Tibial nerve (tissue), 4 donors: ENCODE results near the gene MANBA. TPM values are rescaled to one million over a fixed set of nuclear protein-coding genes. Genes with fewer than 3 reads are reported as not detected.

Source experiments
- DNase-seq, 2 donors: peaks; one replicate each; pipeline ENCODE4 v3.0.0-alpha.2; 2019; ENCODE audit warnings: low spot score in 2 of 2
- H3K27ac ChIP-seq, 4 donors: fragments of 200-600 bp; sonication (generic) in 3 of 4; one replicate each; pipeline ENCODE4 v1.5.1; 2017 to 2019; ENCODE audit warnings: mild to moderate bottlenecking in 1 of 4
- H3K27me3 ChIP-seq, 2 donors: fragments of 200-600 bp; sonication (generic) in 1 of 2; one replicate each; pipeline versions ENCODE4 v1.5.1 to v1.6.0; 2017 to 2019
- H3K36me3 ChIP-seq, 3 donors: fragments of 200-600 bp; sonication (generic); one replicate each; pipeline ENCODE4 v1.5.1; 2018 to 2019
- H3K4me1 ChIP-seq, 4 donors: fragments of 200-600 bp; sonication (generic) in 3 of 4; one replicate each; pipeline ENCODE4 v1.5.1; 2017 to 2019
- H3K4me3 ChIP-seq, 4 donors: fragments of 200-600 bp; sonication (generic) in 3 of 4; one replicate each; pipeline ENCODE4 v1.5.1; 2017 to 2019; ENCODE audit warnings: mild to moderate bottlenecking in 1 of 4, moderate library complexity in 1 of 4
- H3K9me3 ChIP-seq, 4 donors: fragments of 200-600 bp; sonication (generic) in 3 of 4; one replicate each; pipeline ENCODE4 v1.5.1; 2017 to 2019
- CTCF ChIP-seq, 5 experiments: fragments of 200-600 bp in 3 of 5; fragments of 450-650 bp in 2 of 5; sonication (generic) in 3 of 5; IDR thresholded peaks; one replicate each; pipeline ENCODE4 v1.5.1; 2016 to 2019; ENCODE audit warnings: antibody characterized with exemption in 5 of 5, mild to moderate bottlenecking in 3 of 5, moderate library complexity in 2 of 5
- EP300 ChIP-seq, 2 donors: sonication (generic); formaldehyde crosslinking; IDR thresholded peaks; one replicate each; pipeline ENCODE4 v1.6.1; 2017; ENCODE audit warnings: antibody characterized with exemption in 2 of 2, mild to moderate bottlenecking in 1 of 2
- POLR2A ChIP-seq, 2 donors: fragments of 450-650 bp; IDR thresholded peaks; one replicate each; pipeline ENCODE4 v1.6.1; 2017; ENCODE audit warnings: antibody characterized with exemption in 2 of 2, mild to moderate bottlenecking in 2 of 2, moderate library complexity in 2 of 2
- WGBS, 2 donors: methylation state at CpG; one replicate each; pipeline ENCODE4 v1.1.5; 2018; 5-methylcytosine and 5-hydroxymethylcytosine counted together
- total RNA-seq, 4 donors: library from RNA; depleted of rRNA; stranded (reverse); fragments of >200 nt; gene quantifications; one replicate each; pipeline ENCODE4 v1.1.0, GENCODE V29; 2016

MANBA gene
- total RNA-seq, 4 donors from 2014 or later: 26.1 to 38.1 (median 31.9) TPM

DNA sequence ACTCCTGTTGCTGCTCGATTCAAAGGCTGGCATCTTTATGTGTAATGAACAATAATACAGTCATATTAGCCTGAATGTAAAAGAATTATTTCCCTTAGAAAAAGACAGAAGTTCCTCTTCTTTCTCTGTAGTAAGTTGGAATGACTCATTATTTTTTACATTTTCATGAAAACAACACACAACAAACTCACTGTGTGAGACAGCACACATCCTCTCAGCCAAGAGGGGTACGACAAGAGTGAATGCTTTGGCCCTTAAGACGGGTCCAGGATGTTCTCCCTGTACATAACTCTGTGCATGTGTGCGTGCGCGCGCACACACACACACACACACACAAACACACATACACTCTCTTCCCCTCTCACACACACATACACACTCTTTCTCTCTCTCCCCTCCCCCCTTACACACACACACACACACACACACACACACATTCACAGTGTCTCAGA is 72.8 kb downstream of the MANBA start:
- Histone ChIP-seq H3K36me3 (peaks cover 0 to 20% (median 0%) of the 10 kb centered on the region in 3 donors), H3K4me1 (no peaks in the 10 kb centered on the region), H3K27me3 (no peaks in the 10 kb centered on the region), H3K27ac (no peak overlapping the region), H3K4me3 (no peak overlapping the region), H3K9me3 (no peaks in the 10 kb centered on the region)
- WGBS, 2 donors: 80 to 81% methylated on average over 7 of the region's 7 CpGs
- no peak for DNase-seq
- no peak for TF ChIP-seq CTCF (IDR thresholded peaks at IDR 0.05)
- no peak for TF ChIP-seq EP300 (IDR thresholded peaks at IDR 0.05)
- no peak for TF ChIP-seq POLR2A (IDR thresholded peaks at IDR 0.05)

- 66 to 69% methylated on average over 4 of the region's 4 CpGs for WGBS, 2 donors
- Histone ChIP-seq H3K27ac (no peak overlapping the region), H3K27me3 (no peaks in the 10 kb centered on the region), H3K9me3 (no peaks in the 10 kb centered on the region), H3K4me1 (no peaks in the 10 kb centered on the region), H3K36me3 (peaks cover 0 to 24% (median 0%) of the 10 kb centered on the region in 3 donors), H3K4me3 (no peak overlapping the region)
- no peak for DNase-seq
- TF ChIP-seq EP300 (IDR thresholded peaks at IDR 0.05) (no peak), POLR2A (IDR thresholded peaks at IDR 0.05) (no peak), CTCF (IDR thresholded peaks at IDR 0.05) (no peak)
Observed at GRCh38 chr4:102687373-102687981, 73.3 kb downstream of the MANBA start.

- Histone ChIP-seq H3K27ac (no peak overlapping the region), H3K36me3 (peaks cover 0 to 38% (median 0%) of the 10 kb centered on the region in 3 donors)
- 81% methylated on average over 3 of the region's 3 CpGs for WGBS, 2 donors
Observed at GRCh38 chr4:102685768-102686167, 75.0 kb downstream of the MANBA start.

GRCh38 chr4:102684610-102685052 is 76.1 kb downstream of the MANBA start:
- TF ChIP-seq POLR2A (IDR thresholded peaks at IDR 0.05) (no peak), CTCF (IDR thresholded peaks at IDR 0.05) (no peak), EP300 (IDR thresholded peaks at IDR 0.05) (no peak)
- H3K27me3 ChIP-seq: no peaks in the 10 kb centered on the region
- DNase-seq: no peak
- 84 to 85% methylated on average over 4 of the region's 4 CpGs for WGBS, 2 donors
- H3K36me3 ChIP-seq: peaks cover 0 to 30% (median 0%) of the 10 kb centered on the region in 3 donors
- no peak overlapping the region for H3K27ac ChIP-seq
- no peaks in the 10 kb centered on the region for H3K9me3 ChIP-seq
- H3K4me1 ChIP-seq: no peaks in the 10 kb centered on the region
- H3K4me3 ChIP-seq: no peak overlapping the region

More at GRCh38 chr4:102685768-102686167, 75.0 kb downstream of the MANBA start:
- Histone ChIP-seq H3K9me3 (no peaks in the 10 kb centered on the region), H3K27me3 (no peaks in the 10 kb centered on the region), H3K4me3 (no peak overlapping the region), H3K4me1 (no peaks in the 10 kb centered on the region)
- no peak for TF ChIP-seq POLR2A (IDR thresholded peaks at IDR 0.05)
- no peak for TF ChIP-seq CTCF (IDR thresholded peaks at IDR 0.05)
- TF ChIP-seq EP300 (IDR thresholded peaks at IDR 0.05): no peak
- no peak for DNase-seq

DNA sequence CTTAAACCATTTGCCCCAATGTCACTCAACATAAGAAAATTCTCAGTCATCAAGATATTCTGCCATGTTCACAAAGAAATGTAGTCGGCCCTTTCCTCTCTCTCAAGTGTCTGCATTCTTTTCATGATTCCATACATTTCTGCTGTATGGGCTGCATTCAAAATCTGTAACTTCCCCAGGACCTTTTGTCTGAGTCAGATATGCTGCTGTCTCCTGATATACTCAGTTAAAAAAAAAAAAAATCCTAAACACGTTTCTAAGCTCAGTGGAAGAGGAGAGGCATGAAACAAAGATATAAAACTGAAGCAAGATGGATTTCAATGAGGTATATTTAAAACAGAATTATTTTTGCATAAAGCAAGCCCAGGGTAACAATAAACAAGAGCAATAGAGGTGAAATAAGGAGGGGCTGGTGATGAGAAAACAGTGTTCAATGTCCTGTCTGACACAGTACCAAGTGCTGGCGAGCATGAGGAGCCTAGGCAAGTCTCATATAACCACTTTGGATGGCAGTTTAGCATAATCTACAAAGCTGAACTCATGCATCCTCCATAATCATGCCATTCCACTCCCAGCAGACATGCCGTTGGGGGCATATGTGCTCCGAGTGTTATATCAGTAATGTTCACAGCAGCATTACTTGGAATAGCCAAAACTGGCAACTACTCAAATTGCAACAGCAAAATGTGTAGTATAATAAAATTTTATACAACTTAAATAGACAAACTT is 76.7 kb downstream of the MANBA start:
- no peak for DNase-seq
- 74 to 79% methylated on average over 5 of the region's 5 CpGs for WGBS, 2 donors

More for the DNA sequence above, 76.7 kb downstream of the MANBA start:
- no peak overlapping the region for H3K4me3 ChIP-seq
- H3K27me3 ChIP-seq: no peaks in the 10 kb centered on the region
- peaks cover 0 to 27% (median 0%) of the 10 kb centered on the region in 3 donors for H3K36me3 ChIP-seq
- TF ChIP-seq EP300 (IDR thresholded peaks at IDR 0.05) (no peak), CTCF (IDR thresholded peaks at IDR 0.05) (no peak), POLR2A (IDR thresholded peaks at IDR 0.05) (no peak)
- H3K27ac ChIP-seq: no peak overlapping the region
- H3K9me3 ChIP-seq: no peaks in the 10 kb centered on the region
- no peaks in the 10 kb centered on the region for H3K4me1 ChIP-seq
